SK-N-MC (cell line): Measurements from ENCODE around the gene MACROD2.

ENCODE experiments used
- EZH2 ChIP-seq: fragments of 200-600 bp; sonication (generic); IDR thresholded peaks from one replicate; pipeline ENCODE4 v1.6.1; 2017; ENCODE audit warnings: antibody characterized with exemption
- FOXP2 ChIP-seq: optimal IDR thresholded peaks from 2 replicates; pipeline ENCODE3; 2011; ENCODE audit warnings: mild to moderate bottlenecking, moderate library complexity; ENCODE audit not compliant: insufficient read depth; ENCODE audit errors: extremely low read length, control extremely low read depth
- POLR2AphosphoS5 ChIP-seq: IDR thresholded peaks from 2 replicates; pipeline ENCODE4 v1.6.1; 2012; ENCODE audit warnings: mild to moderate bottlenecking, low read depth, low read length, borderline replicate concordance

- TF ChIP-seq POLR2AphosphoS5 (no peak), EZH2 (no peak), FOXP2 (no peak)
Observed at GRCh38 chr20:14643146-14643545, 647.8 kb downstream of the MACROD2 start.
